Choroid plexus epithelial cell (primary cell): ENCODE measurements around the gene HS6ST3.
"Not testable (repeated sequence)": the region's sequence is repeated elsewhere in the genome, so short reads cannot be mapped to it uniquely, and the experiment has no call there.

Source experiments
- DNase-seq: peaks from one replicate; pipeline ENCODE4 v3.0.0-alpha.2; 2010; ENCODE audit warnings: low read depth
- H3K4me3 ChIP-seq: 2 replicates; pipeline ENCODE4 v1.5.1; 2011; ENCODE audit warnings: low read depth, mild to moderate bottlenecking, control low read depth, low read length, moderate library complexity
- TF ChIP-seq, protein P1 (sequence below): conservative IDR thresholded peaks from 2 replicates; pipeline ENCODE4 v1.5.1; 2011; ENCODE audit warnings: low read depth, mild to moderate bottlenecking, control low read depth, inconsistent platforms, low read length, moderate library complexity

The HS6ST3 gene

DNA sequence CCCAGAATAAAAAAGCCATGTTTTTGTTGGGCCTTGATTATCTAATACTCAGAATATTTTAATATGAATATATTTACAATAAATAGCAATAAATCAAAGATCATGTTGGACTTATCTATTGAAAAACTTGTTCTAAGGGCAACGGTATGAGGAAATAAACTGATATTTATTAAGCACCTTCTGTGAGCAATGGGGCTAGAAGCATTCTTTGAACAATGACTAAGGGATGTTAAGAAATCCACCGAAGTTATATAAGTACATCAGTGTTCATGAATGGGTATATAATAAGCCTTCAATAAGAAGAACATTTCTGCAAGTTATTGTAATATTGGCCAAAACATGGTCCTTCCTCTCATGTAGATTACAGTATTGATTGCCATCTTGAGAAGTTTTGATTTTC, 682.5 kb downstream of the HS6ST3 start:
- H3K4me3 ChIP-seq: no peak overlapping the region
- TF ChIP-seq, protein P1, sequence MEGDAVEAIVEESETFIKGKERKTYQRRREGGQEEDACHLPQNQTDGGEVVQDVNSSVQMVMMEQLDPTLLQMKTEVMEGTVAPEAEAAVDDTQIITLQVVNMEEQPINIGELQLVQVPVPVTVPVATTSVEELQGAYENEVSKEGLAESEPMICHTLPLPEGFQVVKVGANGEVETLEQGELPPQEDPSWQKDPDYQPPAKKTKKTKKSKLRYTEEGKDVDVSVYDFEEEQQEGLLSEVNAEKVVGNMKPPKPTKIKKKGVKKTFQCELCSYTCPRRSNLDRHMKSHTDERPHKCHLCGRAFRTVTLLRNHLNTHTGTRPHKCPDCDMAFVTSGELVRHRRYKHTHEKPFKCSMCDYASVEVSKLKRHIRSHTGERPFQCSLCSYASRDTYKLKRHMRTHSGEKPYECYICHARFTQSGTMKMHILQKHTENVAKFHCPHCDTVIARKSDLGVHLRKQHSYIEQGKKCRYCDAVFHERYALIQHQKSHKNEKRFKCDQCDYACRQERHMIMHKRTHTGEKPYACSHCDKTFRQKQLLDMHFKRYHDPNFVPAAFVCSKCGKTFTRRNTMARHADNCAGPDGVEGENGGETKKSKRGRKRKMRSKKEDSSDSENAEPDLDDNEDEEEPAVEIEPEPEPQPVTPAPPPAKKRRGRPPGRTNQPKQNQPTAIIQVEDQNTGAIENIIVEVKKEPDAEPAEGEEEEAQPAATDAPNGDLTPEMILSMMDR: no peak
- DNase-seq: no peak

DNA sequence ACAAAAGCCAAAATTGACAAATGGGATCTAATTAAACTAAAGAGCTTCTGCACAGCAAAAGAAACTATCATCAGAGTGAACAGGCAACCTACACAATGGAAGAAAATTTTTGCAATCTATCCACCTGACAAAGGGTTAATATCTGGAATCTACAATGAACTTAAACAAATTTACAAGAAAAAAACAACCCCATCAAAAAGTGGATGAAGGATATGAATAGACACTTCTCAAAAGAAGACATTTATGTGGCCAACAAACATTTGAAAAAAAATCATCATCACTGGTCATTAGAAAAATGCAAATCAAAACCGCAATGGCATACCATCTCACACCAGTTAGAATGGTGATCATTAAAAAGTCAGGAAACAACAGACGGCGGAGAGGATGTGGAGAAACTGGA, 688.4 kb downstream of the HS6ST3 start:
- DNase-seq, H3K4me3 ChIP-seq: not testable (repeated sequence)

DNA sequence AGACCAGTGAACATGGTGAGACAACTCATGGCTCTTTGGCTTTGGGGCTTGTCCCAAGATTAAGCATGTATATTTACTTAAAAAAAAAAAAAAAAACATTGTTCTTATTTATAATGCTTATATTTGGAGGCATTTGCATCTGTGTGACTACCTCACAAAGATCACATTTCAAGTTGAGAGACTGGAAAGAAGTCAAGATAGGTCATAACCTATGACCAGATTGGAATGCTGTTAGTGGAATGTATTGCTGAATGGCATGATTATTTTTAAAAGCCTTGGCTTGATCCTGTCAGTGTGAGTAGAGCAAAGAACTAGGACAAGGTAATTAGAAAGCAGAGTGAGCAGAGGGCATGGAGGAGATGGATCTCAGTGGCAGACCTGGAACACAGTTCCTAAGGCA, 689.8 kb downstream of the HS6ST3 start:
- DNase-seq: peak; percentile 10
- TF ChIP-seq, protein P1: no peak
- no peak overlapping the region for H3K4me3 ChIP-seq

DNA sequence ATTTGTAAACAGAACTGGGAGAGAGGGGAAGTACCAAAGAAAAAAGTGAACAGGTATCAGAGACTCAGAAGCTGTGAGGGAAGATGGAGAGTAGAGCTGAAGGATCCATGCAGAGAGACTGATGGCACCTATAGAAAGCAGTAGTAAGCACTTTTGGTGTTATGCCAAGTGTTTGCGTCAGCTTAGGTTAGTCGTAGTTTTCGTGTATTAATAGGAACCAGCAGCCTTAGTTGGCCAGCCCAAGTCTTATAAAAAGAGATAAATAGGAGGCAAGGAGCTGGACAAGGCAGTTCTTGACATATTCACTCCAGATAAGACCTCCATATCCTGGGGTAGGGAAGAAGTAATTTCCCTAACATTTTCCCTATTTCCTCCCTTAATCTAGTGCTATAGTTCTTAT, 690.2 kb downstream of the HS6ST3 start:
- no peak for DNase-seq
- H3K4me3 ChIP-seq: no peak overlapping the region
- TF ChIP-seq, protein P1: no peak

DNA sequence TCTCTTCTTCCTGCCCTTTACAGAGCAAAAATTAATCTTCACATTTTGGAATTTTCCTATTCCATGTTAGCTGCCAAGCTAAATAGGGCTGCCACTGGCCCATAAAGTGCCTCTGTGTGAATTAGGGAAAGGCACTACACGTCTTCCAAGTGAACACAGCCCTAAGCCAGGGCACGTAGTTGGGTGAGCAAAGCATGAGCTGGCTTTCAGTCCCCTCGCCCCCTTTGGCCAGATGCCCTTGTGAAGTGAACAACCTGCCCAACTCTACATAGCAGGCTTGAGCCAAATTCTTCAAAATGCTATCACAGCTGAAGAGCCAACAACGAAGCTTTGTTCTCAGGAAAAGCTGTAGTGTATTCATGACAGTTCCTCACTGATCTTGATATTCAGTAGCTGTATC, 691.2 kb downstream of the HS6ST3 start:
- no peak for DNase-seq
- no peak overlapping the region for H3K4me3 ChIP-seq

DNA sequence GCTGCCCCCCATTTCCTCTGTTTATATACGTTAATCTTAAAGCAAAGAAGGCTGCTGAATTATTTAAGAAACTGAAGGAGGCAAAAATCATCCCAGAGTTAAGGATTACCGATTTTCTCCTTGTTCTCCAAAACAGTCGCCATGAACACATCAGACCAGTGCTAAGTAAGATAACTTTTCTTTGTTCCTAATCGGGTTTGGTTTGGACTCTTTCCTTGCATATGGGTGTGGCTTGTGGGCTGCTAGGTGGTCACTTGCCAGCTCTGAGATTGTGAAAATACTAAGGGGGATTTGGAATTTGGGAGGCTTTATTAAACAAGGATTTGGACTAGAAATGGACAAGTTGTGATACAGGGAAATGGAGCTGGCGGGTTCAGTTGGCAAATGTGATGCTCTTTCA, 692.3 kb downstream of the HS6ST3 start:
- no peak overlapping the region for H3K4me3 ChIP-seq
- DNase-seq: no peak
- TF ChIP-seq, protein P1: no peak

More for the DNA sequence above, 691.2 kb downstream of the HS6ST3 start:
- TF ChIP-seq, protein P1: no peak

DNA sequence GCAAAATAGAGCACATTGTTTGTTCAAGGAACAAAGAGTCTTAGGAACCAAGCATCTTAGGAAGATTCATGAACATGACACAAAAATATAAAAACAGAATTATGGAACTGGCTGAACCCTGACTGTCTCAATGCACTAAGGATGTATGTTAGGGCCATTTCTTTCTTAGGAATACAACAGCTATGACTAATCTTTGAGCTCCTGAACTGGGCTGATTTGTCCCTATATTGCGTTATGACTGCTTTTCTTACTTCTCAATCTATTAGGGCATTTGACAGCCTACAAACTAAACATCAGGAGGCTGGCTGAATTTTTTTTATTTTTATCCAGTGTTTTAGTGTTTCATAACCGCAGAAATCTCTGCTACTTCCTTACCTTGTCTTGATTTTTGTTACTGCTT, 693.1 kb downstream of the HS6ST3 start:
- H3K4me3 ChIP-seq: no peak overlapping the region
- DNase-seq: no peak
- TF ChIP-seq, protein P1: no peak

DNA sequence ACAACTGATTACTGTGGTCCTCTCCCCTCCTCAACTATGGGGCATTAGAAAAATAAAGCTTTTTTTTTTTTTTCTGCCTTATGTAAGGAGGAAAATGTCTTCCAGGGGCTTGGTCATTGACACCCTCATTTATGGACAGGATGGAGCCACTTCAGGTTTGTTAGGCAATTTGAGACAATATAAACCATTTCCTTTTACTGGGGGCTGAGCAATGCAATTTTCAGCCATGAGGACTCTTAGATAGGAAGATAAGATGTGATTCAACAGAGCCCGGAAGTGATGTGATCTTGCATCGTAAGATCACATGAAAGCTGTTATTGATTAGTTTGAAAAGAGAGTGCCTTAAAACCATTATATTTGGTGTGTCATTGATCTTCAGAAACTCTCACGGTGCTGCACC, 693.6 kb downstream of the HS6ST3 start:
- no peak for DNase-seq
- no peak overlapping the region for H3K4me3 ChIP-seq
- TF ChIP-seq, protein P1: no peak
